ENCODE results near the gene PIK3R4. TPM values are rescaled to one million over a fixed set of nuclear protein-coding genes. Genes with fewer than 3 reads are reported as not detected.
A peak's percentile ranks its signal among the peaks of the same experiment; 100 is the strongest.

The PIK3R4 gene
- total RNA-seq, 1 donor from 2014 or later: 20.0 TPM

GRCh38 chr3:130640027-130640426 is 106.6 kb downstream of the PIK3R4 start:
- no peak for DNase-seq (ENCODE audit: low spot score)

GRCh38 chr3:130636480-130637234 is 110.0 kb downstream of the PIK3R4 start:
- no peak for DNase-seq (ENCODE audit: low spot score)

- DNase-seq (ENCODE audit: low spot score): peak; percentile 58
Measured at GRCh38 chr3:130635978-130636377, 110.7 kb downstream of the PIK3R4 start.

- DNase-seq (ENCODE audit: low spot score): no peak
Measured at GRCh38 chr3:130635285-130635684, 111.3 kb downstream of the PIK3R4 start.

Other genes with a start within 250 kb of the PIK3R4 start
- gene COL6A6, start 229.7 kb downstream of the PIK3R4 start, total RNA-seq (ENCODE audit: insufficient read depth, low replicate concordance): 1.9 TPM
- 130 TPM for gene ATP2C1, start 147.3 kb upstream of the PIK3R4 start, total RNA-seq (ENCODE audit: insufficient read depth, low replicate concordance)